ENCODE measurements around the gene CKM. TPM values are rescaled to one million over a fixed set of nuclear protein-coding genes. Genes with fewer than 3 reads are reported as not detected.

The CKM gene
- total RNA-seq, 1 donor from 2014 or later = not detected

DNA sequence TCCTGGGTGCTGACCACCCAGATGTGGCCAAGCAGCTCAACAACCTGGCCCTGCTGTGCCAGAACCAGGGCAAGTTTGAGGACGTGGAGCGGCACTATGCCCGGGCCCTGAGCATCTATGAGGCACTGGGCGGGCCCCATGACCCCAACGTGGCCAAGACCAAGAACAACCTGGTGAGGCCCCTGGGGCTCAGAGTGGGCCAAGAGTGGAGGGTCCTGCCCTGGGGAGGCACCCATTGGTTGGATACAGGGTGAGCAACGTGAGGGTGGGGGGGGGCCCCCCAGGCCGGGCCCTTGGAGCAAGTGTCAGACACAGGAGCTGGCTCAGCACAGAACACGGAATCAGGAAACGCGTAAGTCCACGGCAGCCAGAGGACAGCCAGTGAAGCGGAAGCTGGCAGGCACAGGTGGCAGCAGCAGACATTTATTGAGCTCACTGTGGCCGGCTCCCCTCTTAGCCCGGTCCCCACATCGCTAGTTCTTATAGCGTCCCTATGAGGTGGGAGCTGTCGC lies 26.8 kb upstream of the CKM start:
- DNase-seq (ENCODE audit: low read depth, low spot score) = no peak
- Mint-ChIP-seq H3K4me1 (no peaks in the 10 kb centered on the region), H3K9me3 (no peaks in the 10 kb centered on the region), H3K27me3 (ENCODE audit: low read depth) (peaks cover 25% of the 10 kb centered on the region), H3K4me3 (no peak overlapping the region), H3K27ac (ENCODE audit: unreplicated experiment) (no peak overlapping the region), H3K36me3 (ENCODE audit: low read depth) (peaks cover 4% of the 10 kb centered on the region)
- TF ChIP-seq, protein P1, sequence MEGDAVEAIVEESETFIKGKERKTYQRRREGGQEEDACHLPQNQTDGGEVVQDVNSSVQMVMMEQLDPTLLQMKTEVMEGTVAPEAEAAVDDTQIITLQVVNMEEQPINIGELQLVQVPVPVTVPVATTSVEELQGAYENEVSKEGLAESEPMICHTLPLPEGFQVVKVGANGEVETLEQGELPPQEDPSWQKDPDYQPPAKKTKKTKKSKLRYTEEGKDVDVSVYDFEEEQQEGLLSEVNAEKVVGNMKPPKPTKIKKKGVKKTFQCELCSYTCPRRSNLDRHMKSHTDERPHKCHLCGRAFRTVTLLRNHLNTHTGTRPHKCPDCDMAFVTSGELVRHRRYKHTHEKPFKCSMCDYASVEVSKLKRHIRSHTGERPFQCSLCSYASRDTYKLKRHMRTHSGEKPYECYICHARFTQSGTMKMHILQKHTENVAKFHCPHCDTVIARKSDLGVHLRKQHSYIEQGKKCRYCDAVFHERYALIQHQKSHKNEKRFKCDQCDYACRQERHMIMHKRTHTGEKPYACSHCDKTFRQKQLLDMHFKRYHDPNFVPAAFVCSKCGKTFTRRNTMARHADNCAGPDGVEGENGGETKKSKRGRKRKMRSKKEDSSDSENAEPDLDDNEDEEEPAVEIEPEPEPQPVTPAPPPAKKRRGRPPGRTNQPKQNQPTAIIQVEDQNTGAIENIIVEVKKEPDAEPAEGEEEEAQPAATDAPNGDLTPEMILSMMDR (conservative IDR thresholded peaks at IDR 0.05) = no peak

DNA sequence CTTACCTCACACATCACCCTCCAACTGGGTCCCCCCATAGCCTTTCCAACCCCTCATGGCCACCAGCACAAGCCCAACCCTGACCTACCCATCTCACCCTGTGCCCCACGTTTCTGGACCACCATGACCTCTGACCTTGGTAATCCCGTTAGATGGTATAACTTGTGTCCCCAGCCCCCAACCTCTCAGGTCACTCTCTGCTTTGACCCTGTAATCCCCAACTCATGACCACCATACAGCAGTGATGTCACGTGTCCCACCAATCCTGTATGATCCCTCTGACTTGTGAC lies 26.4 kb upstream of the CKM start:
- no peak for DNase-seq (ENCODE audit: low read depth, low spot score)
- no peak overlapping the region for H3K27ac Mint-ChIP-seq (ENCODE audit: unreplicated experiment)
- peaks cover 4% of the 10 kb centered on the region for H3K36me3 Mint-ChIP-seq (ENCODE audit: low read depth)
- H3K9me3 Mint-ChIP-seq = no peaks in the 10 kb centered on the region
- H3K4me1 Mint-ChIP-seq = no peaks in the 10 kb centered on the region
- TF ChIP-seq, protein P1 (conservative IDR thresholded peaks at IDR 0.05) = no peak
- peaks cover 29% of the 10 kb centered on the region for H3K27me3 Mint-ChIP-seq (ENCODE audit: low read depth)
- no peak overlapping the region for H3K4me3 Mint-ChIP-seq

- H3K9me3 Mint-ChIP-seq = no peaks in the 10 kb centered on the region
- no peak for DNase-seq (ENCODE audit: low read depth, low spot score)
- H3K36me3 Mint-ChIP-seq (ENCODE audit: low read depth) = peaks cover 3% of the 10 kb centered on the region
- H3K4me3 Mint-ChIP-seq = no peak overlapping the region
- H3K27me3 Mint-ChIP-seq (ENCODE audit: low read depth) = peaks cover 29% of the 10 kb centered on the region
- peak overlapping the region; percentile 27 for H3K27ac Mint-ChIP-seq (ENCODE audit: unreplicated experiment)
- H3K4me1 Mint-ChIP-seq = no peaks in the 10 kb centered on the region
- TF ChIP-seq, protein P1 (conservative IDR thresholded peaks at IDR 0.05) = no peak
Observed at GRCh38 chr19:45348367-45349125, 25.9 kb upstream of the CKM start.

DNA sequence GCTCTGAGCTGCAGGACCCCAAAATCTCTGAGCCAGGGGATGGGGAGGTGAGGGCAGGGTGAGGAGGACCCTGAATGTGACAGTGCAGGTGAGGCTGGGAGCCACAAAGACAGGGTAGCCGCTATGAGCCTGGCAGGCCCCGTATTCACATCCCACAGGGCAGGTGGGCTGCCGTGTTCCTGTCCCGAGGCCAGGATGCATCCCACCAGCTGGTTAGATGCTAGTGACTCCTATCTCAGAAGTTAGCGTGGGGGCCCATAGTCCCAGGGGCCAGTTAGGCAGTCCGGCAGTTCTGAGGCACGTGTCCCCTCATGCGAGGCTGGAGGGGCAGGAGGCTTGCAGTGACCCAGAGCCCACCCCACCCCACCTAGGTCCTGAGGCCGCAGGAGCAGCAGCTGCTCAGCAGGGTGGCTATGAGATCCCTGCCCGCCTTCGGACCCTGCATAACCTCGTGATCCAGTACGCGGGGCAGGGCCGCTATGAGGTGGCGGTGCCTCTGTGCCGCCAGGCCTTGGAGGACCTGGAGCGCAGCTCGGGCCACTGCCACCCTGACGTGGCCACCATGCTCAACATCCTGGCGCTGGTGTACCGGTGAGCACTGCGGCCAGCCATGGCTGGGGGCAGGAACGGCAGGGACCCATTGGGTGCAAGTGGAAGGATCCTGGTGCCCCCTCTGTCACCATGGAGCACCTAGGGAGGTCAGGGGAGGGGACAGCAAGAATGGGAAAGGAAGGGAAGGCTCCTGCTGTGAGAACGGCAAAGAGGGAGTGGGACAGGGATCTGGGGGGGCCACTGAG lies 25.1 kb upstream of the CKM start:
- Mint-ChIP-seq H3K4me3 (no peak overlapping the region), H3K36me3 (ENCODE audit: low read depth) (no peaks in the 10 kb centered on the region), H3K4me1 (no peaks in the 10 kb centered on the region), H3K27ac (ENCODE audit: unreplicated experiment) (peak overlapping the region; percentile 27), H3K27me3 (ENCODE audit: low read depth) (peaks cover 29% of the 10 kb centered on the region), H3K9me3 (no peaks in the 10 kb centered on the region)
- TF ChIP-seq, protein P1 (conservative IDR thresholded peaks at IDR 0.05) = no peak
- no peak for DNase-seq (ENCODE audit: low read depth, low spot score)

DNA sequence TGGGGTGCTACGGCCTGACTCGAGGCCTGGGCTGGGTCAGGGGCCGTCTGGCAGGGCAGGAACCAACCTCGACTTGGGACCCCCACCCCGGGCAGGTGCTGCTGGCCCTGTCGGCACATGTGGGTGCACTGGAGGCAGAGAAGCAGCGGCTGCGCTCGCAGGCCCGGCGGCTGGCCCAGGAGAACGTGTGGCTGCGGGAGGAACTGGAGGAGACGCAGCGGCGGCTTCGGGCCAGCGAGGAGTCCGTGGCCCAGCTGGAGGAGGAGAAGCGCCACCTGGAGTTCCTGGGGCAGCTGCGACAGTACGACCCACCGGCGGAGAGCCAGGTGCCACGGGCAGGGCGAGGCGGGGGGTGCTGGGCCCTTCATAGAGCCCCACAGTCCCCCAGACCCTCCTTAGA lies 23.8 kb upstream of the CKM start:
- no peak for DNase-seq (ENCODE audit: low read depth, low spot score)
- H3K4me1 Mint-ChIP-seq = no peaks in the 10 kb centered on the region
- H3K27ac Mint-ChIP-seq (ENCODE audit: unreplicated experiment) = no peak overlapping the region
- no peaks in the 10 kb centered on the region for H3K9me3 Mint-ChIP-seq
- no peaks in the 10 kb centered on the region for H3K36me3 Mint-ChIP-seq (ENCODE audit: low read depth)
- peaks cover 29% of the 10 kb centered on the region for H3K27me3 Mint-ChIP-seq (ENCODE audit: low read depth)
- H3K4me3 Mint-ChIP-seq = no peak overlapping the region
- TF ChIP-seq, protein P1 (conservative IDR thresholded peaks at IDR 0.05) = no peak
